ENCODE measurements around the gene NOTCH1.

The NOTCH1 gene

DNA sequence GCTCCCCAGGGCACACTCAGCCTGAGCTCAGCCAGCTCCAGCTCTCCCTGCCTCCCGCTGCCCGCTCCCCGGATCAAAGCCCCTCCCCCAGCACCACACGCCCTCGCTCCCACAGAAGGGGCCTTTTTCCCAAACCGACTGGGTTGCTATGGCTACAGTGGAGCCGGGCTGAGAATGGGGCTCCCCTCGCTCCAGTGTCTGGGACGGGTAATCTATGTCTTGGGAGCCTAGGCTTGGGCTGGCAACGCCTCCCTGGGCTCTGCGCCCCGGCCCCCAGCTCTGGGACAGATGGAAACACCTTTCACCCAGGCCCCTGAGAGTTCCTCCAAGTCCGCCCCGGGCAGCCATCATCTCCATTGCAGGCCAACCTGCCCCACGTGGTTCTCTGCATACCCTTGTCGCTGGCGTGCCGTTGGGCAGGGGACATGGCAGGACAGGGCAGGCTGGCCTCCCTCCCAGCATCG, 29.6 kb downstream of the NOTCH1 start:
- Histone ChIP-seq H3K36me3 (ENCODE audit: control insufficient read depth in 1 of 2, insufficient read depth in 2 of 2, low read length in 2 of 2) (peaks cover 14 to 88% of the 10 kb centered on the region in 2 donors), H3K9me3 (ENCODE audit: control insufficient read depth in 1 of 2, low read length in 2 of 2) (no peaks in the 10 kb centered on the region), H3K27me3 (ENCODE audit: low read depth, low read length) (no peaks in the 10 kb centered on the region), H3K4me1 (ENCODE audit: control insufficient read depth in 1 of 2, insufficient read depth in 2 of 2, low read length in 2 of 2) (no peaks in the 10 kb centered on the region), H3K4me3 (ENCODE audit: low read depth in 1 of 2, low read length in 2 of 2) (no peak overlapping the region), H3K27ac (ENCODE audit: low read length) (no peak overlapping the region)

DNA sequence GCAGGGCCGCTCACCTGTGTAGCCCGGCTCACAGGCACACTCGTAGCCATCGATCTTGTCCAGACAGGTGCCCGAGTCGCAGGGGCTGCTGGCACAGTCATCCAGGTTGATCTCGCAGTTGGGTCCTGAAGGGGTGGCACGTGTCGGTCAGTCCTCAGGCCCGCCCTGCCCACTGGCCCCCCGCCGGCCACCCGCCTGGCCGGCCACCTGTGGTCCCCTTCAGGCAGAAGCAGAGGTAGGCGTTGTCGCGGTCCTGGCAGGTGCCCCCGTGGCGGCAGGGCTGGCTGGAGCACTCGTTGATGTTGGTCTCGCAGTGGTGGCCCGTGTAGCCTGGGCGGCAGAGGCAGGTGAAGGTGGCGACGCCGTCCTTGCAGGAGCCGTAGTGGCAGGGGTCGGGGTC, 30.6 kb downstream of the NOTCH1 start:
- peaks cover 14 to 91% of the 10 kb centered on the region in 2 donors for H3K36me3 ChIP-seq (ENCODE audit: control insufficient read depth in 1 of 2, insufficient read depth in 2 of 2, low read length in 2 of 2)
- H3K4me3 ChIP-seq (ENCODE audit: low read depth in 1 of 2, low read length in 2 of 2), result no peak overlapping the region
- no peaks in the 10 kb centered on the region for H3K9me3 ChIP-seq (ENCODE audit: control insufficient read depth in 1 of 2, low read length in 2 of 2)
- no peaks in the 10 kb centered on the region for H3K4me1 ChIP-seq (ENCODE audit: control insufficient read depth in 1 of 2, insufficient read depth in 2 of 2, low read length in 2 of 2)
- H3K27ac ChIP-seq (ENCODE audit: low read length), result no peak overlapping the region
- no peaks in the 10 kb centered on the region for H3K27me3 ChIP-seq (ENCODE audit: low read depth, low read length)

DNA sequence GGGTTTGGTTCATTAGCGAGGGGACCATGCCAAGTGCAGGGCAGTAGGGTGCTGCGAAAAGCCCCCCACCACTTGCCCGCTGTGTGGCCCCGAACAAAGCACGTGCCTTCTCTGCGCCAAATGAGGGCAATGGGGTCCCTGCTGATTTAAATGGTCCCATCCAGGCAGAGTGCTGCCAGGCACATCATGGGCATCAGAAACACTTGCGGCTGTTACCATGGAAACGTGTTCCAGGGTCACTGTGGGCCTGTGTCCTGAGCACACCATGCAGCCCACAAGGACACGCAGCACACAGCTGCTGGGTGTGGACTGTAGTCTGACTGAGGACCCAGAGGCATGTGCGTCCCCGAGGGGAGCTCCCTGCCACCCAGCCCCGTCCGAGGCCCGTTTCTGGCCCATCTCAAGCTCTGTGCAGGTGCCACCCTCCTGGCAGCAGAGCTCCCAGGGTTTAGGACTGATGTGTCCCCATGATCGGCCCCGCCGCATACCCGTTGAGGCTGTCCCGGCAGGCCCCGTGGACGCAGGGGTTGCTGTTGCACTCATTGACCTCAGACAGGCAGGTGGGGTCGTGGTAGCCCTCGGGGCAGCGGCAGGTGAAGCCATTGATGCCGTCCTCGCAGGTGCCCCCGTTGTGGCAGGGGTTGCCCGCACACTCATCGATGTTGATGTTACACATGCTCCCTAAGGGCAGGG, 31.7 kb downstream of the NOTCH1 start:
- H3K36me3 ChIP-seq (ENCODE audit: control insufficient read depth in 1 of 2, insufficient read depth in 2 of 2, low read length in 2 of 2), result peaks cover 23 to 97% of the 10 kb centered on the region in 2 donors

DNA sequence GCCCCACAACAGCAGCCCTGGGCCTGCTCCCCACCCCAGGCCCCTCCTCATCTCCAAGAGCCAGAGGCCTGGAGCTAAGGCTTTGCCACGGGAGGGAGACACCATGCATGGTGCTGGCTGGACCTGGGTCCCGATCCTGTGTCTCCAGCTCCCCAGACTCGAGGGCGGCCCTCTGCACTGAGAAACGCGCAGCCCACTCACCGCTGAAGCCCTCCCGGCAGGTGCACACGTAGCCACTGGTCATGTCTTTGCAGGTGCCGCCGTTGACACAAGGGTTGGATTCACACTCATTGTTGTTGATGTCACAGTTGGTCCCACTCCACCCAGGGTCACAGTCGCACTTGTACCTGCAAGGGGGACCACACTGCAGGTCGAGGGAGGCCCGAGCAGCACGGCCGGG, 32.7 kb downstream of the NOTCH1 start:
- Histone ChIP-seq H3K27ac (ENCODE audit: low read length) (no peak overlapping the region), H3K9me3 (ENCODE audit: control insufficient read depth in 1 of 2, low read length in 2 of 2) (no peaks in the 10 kb centered on the region), H3K4me1 (ENCODE audit: control insufficient read depth in 1 of 2, insufficient read depth in 2 of 2, low read length in 2 of 2) (no peaks in the 10 kb centered on the region), H3K27me3 (ENCODE audit: low read depth, low read length) (no peaks in the 10 kb centered on the region), H3K4me3 (ENCODE audit: low read depth in 1 of 2, low read length in 2 of 2) (no peak overlapping the region), H3K36me3 (ENCODE audit: control insufficient read depth in 1 of 2, insufficient read depth in 2 of 2, low read length in 2 of 2) (peaks cover 25 to 97% of the 10 kb centered on the region in 2 donors)

More for the DNA sequence above, 31.7 kb downstream of the NOTCH1 start:
- H3K9me3 ChIP-seq (ENCODE audit: control insufficient read depth in 1 of 2, low read length in 2 of 2), result no peaks in the 10 kb centered on the region
- no peak overlapping the region for H3K4me3 ChIP-seq (ENCODE audit: low read depth in 1 of 2, low read length in 2 of 2)
- H3K27ac ChIP-seq (ENCODE audit: low read length), result no peak overlapping the region
- H3K27me3 ChIP-seq (ENCODE audit: low read depth, low read length), result no peaks in the 10 kb centered on the region
- no peaks in the 10 kb centered on the region for H3K4me1 ChIP-seq (ENCODE audit: control insufficient read depth in 1 of 2, insufficient read depth in 2 of 2, low read length in 2 of 2)

DNA sequence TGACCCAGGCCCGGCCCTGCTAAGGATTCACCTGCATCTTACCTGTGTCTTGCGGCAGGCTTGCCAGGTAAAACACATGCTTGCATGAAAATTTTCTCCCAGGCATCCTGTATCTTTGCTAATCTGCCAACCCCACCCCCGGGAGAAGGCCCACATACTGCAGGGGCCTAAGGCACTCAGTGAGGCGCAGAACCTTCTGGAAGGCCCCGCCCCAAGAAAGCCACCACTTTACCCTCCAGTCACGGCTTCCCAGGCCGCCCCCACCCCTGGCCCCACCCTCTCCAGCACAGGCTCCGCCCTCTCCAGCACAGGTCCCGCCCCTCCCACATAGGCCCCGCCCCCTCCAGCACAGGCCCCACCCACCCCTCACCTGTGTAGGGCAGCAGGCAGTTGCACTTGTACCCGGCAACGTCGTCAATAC, 33.2 kb downstream of the NOTCH1 start:
- Histone ChIP-seq H3K4me3 (ENCODE audit: low read depth in 1 of 2, low read length in 2 of 2) (no peak overlapping the region), H3K36me3 (ENCODE audit: control insufficient read depth in 1 of 2, insufficient read depth in 2 of 2, low read length in 2 of 2) (peaks cover 27 to 97% of the 10 kb centered on the region in 2 donors), H3K4me1 (ENCODE audit: control insufficient read depth in 1 of 2, insufficient read depth in 2 of 2, low read length in 2 of 2) (no peaks in the 10 kb centered on the region), H3K27me3 (ENCODE audit: low read depth, low read length) (no peaks in the 10 kb centered on the region), H3K9me3 (ENCODE audit: control insufficient read depth in 1 of 2, low read length in 2 of 2) (no peaks in the 10 kb centered on the region), H3K27ac (ENCODE audit: low read length) (no peak overlapping the region)

DNA sequence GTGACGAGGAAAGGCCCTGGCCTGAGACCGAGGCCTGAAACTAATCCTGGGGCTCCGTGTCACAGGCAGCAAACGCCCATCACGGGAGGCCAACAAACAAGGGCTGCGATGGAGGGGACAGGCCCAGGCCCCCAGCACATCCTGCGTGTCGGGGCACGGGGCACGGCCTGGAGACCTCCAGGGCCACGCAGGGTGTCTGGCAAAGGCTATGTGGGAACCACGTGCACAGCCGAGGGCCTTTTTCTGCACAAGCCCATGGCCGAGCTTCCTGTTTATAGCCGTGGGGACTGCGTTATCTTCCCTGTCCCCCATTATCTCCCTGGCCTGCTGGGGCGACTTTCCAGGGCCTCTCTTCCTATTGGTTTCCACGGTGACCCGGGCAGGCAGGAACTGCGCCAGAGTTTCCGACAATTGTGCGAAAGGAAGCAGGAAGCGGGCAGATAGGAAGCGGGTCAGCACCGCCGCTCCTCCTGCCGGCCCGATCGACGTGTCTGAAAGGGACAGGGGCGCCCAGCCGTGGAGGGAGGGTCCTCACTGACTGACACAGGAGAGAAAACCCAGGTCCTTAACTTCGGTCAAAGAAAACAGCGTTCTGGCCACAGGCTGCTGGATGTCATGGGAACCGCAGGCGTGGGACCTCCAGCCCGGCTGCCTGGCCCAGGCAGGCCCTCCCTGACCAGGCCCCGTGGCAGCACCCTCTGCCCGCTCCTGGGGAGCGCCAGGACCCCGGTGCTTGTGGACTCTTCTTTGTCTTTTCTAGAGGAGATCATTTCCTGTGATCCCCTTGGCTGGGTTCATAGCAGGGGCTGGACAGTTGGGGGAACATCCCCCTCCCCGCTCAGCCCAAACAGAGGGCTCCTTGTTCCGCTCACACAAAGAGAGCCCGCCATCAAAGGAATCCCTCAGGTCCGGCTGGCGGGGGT, 33.9 kb downstream of the NOTCH1 start:
- Histone ChIP-seq H3K4me1 (ENCODE audit: control insufficient read depth in 1 of 2, insufficient read depth in 2 of 2, low read length in 2 of 2) (no peaks in the 10 kb centered on the region), H3K36me3 (ENCODE audit: control insufficient read depth in 1 of 2, insufficient read depth in 2 of 2, low read length in 2 of 2) (peaks cover 32 to 97% of the 10 kb centered on the region in 2 donors), H3K27me3 (ENCODE audit: low read depth, low read length) (no peaks in the 10 kb centered on the region), H3K27ac (ENCODE audit: low read length) (no peak overlapping the region), H3K9me3 (ENCODE audit: control insufficient read depth in 1 of 2, low read length in 2 of 2) (no peaks in the 10 kb centered on the region), H3K4me3 (ENCODE audit: low read depth in 1 of 2, low read length in 2 of 2) (no peak overlapping the region)

DNA sequence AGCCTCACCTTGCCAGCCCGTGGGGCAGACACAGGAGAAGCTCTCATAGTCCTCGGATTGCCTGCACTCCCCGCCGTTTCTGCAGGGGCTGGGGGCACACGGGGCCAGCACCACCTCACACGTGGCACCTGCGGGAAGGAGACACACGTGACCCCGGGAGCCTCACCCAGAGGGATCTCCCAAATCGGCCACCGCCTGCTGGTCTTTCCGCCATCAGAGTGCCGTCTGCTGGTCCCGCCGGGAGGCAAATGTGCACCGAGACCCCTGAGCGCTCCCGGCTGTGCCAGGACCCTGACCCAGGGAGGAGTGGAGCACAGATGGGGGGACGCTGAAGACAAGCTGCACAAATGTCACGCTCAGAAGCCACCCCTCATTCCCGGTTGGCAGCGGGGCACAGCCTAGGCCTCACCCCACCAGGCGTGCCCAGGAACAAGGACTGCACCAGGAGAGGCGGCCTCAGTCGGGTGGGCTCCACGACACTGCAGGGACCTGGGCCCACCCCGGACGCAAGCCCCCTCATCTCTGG, 34.6 kb downstream of the NOTCH1 start:
- H3K36me3 ChIP-seq (ENCODE audit: control insufficient read depth in 1 of 2, insufficient read depth in 2 of 2, low read length in 2 of 2), result peaks cover 32 to 97% of the 10 kb centered on the region in 2 donors
- H3K9me3 ChIP-seq (ENCODE audit: control insufficient read depth in 1 of 2, low read length in 2 of 2), result no peaks in the 10 kb centered on the region
- H3K4me1 ChIP-seq (ENCODE audit: control insufficient read depth in 1 of 2, insufficient read depth in 2 of 2, low read length in 2 of 2), result no peaks in the 10 kb centered on the region
- H3K27me3 ChIP-seq (ENCODE audit: low read depth, low read length), result no peaks in the 10 kb centered on the region
- H3K27ac ChIP-seq (ENCODE audit: low read length), result no peak overlapping the region
- H3K4me3 ChIP-seq (ENCODE audit: low read depth in 1 of 2, low read length in 2 of 2), result no peak overlapping the region

DNA sequence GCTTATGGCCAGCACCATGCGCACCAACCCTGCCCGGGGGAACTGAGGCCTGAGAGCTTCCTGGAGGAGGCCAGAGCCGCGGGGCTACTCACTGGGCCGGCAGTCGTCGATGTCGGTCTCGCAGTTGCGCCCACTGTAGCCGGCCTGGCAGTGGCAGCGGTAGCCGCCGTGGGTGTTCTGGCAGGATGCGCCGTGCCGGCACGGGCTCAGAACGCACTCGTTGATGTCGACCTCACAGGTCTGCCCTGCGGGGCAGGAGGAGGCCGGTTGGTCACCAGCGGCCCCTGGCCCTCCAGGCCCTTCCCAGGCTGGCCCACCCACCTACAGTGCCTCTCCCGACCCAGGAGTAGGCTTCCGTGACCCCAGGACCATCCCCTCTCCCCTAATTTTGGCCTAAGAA, 35.3 kb downstream of the NOTCH1 start:
- Histone ChIP-seq H3K9me3 (ENCODE audit: control insufficient read depth in 1 of 2, low read length in 2 of 2) (no peaks in the 10 kb centered on the region), H3K27ac (ENCODE audit: low read length) (no peak overlapping the region), H3K36me3 (ENCODE audit: control insufficient read depth in 1 of 2, insufficient read depth in 2 of 2, low read length in 2 of 2) (peaks cover 29 to 96% of the 10 kb centered on the region in 2 donors), H3K4me3 (ENCODE audit: low read depth in 1 of 2, low read length in 2 of 2) (no peak overlapping the region), H3K4me1 (ENCODE audit: control insufficient read depth in 1 of 2, insufficient read depth in 2 of 2, low read length in 2 of 2) (no peaks in the 10 kb centered on the region), H3K27me3 (ENCODE audit: low read depth, low read length) (no peaks in the 10 kb centered on the region)

DNA sequence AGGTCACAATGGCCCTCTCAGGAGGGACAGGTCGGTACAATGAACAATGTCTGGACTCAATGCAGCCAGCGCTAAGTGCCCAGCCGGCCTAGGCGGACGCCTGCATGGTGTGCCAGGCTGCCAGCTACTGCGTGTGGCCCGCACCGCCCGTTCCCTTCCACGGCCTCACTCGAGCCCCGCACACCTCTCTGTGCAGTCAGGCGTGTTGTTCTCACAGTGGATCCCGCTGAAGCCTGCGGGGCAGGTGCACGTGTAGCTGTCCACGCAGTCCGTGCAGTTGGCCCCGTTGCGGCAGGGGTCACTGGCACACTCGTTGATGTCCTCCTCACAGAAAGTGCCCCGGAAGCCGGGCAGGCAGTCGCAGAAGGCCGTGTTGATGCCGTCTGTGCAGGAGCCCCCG, 36.3 kb downstream of the NOTCH1 start:
- Histone ChIP-seq H3K9me3 (ENCODE audit: control insufficient read depth in 1 of 2, low read length in 2 of 2) (no peaks in the 10 kb centered on the region), H3K4me1 (ENCODE audit: control insufficient read depth in 1 of 2, insufficient read depth in 2 of 2, low read length in 2 of 2) (no peaks in the 10 kb centered on the region), H3K27ac (ENCODE audit: low read length) (no peak overlapping the region), H3K4me3 (ENCODE audit: low read depth in 1 of 2, low read length in 2 of 2) (no peak overlapping the region), H3K36me3 (ENCODE audit: control insufficient read depth in 1 of 2, insufficient read depth in 2 of 2, low read length in 2 of 2) (peaks cover 29 to 96% of the 10 kb centered on the region in 2 donors), H3K27me3 (ENCODE audit: low read depth, low read length) (no peaks in the 10 kb centered on the region)

DNA sequence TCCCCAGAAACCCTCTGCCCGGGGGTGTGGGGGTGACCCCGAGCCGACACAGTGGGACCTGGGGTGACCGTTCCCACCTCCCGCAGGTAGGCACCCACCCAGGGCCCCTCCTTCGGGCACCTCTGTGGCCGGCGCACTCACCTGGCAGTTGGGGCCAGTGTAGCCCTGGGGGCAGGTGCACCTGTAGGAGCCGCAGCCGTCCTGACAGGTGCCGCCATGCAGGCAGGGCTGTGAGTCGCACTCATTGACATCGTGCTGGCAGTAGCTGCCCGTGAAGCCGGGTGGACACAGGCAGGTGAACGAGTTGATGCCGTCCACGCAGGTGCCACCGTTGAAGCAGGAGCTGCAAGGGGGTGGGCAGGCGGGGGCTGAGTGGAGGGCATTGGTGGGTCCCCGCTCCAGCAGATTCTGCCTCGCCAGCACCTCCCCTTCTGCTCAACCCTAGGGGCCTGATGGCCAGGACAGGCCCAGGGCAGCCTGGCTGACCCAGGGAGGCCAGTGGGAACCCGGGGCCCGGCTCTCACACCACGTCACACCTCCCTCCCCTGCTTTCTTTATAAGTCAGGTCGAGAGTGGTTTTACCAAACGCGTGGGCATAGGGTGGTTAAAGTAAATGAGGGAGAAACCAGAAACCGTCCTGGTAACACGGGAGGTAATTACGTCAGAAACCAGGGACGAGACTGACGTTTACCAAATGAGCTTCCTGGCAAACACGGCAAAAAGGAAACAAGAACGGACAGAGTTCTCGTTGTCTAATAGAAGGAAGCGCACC, 36.9 kb downstream of the NOTCH1 start:
- H3K4me1 ChIP-seq (ENCODE audit: control insufficient read depth in 1 of 2, insufficient read depth in 2 of 2, low read length in 2 of 2), result no peaks in the 10 kb centered on the region
- H3K27ac ChIP-seq (ENCODE audit: low read length), result no peak overlapping the region
- no peaks in the 10 kb centered on the region for H3K9me3 ChIP-seq (ENCODE audit: control insufficient read depth in 1 of 2, low read length in 2 of 2)
- H3K36me3 ChIP-seq (ENCODE audit: control insufficient read depth in 1 of 2, insufficient read depth in 2 of 2, low read length in 2 of 2), result peaks cover 29 to 96% of the 10 kb centered on the region in 2 donors
- no peaks in the 10 kb centered on the region for H3K27me3 ChIP-seq (ENCODE audit: low read depth, low read length)
- H3K4me3 ChIP-seq (ENCODE audit: low read depth in 1 of 2, low read length in 2 of 2), result no peak overlapping the region

DNA sequence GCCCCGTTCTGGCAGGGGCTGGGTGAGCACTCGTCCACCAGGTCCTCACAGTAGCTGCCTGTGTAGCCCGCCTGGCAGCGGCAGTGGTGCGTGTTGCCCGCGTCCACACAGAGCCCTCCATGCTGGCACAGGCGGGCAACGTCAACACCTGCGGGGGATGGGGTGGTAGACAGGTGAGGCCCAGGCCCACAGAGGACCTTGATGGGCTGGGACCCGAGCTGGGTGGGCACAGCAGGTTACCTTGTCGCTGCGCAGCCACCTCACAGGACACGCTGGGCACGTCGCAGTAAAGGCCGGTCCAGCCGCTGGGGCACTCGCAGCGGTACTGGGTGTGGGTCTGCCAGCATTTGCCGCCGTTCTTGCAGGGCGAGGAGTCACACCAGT, 37.9 kb downstream of the NOTCH1 start:
- H3K4me1 ChIP-seq (ENCODE audit: control insufficient read depth in 1 of 2, insufficient read depth in 2 of 2, low read length in 2 of 2), result no peaks in the 10 kb centered on the region
- peaks cover 24 to 96% of the 10 kb centered on the region in 2 donors for H3K36me3 ChIP-seq (ENCODE audit: control insufficient read depth in 1 of 2, insufficient read depth in 2 of 2, low read length in 2 of 2)
- H3K27me3 ChIP-seq (ENCODE audit: low read depth, low read length), result no peaks in the 10 kb centered on the region
- no peak overlapping the region for H3K4me3 ChIP-seq (ENCODE audit: low read depth in 1 of 2, low read length in 2 of 2)
- no peaks in the 10 kb centered on the region for H3K9me3 ChIP-seq (ENCODE audit: control insufficient read depth in 1 of 2, low read length in 2 of 2)
- H3K27ac ChIP-seq (ENCODE audit: low read length), result no peak overlapping the region
